Heart left ventricle (tissue), 16 donors: ENCODE data around the gene PLA2G2D. TPM values are rescaled to one million over a fixed set of nuclear protein-coding genes. Genes with fewer than 3 reads are reported as not detected.
"Not testable (repeated sequence)": the region's sequence is repeated elsewhere in the genome, so short reads cannot be mapped to it uniquely, and the experiment has no call there.

Experiments
- ATAC-seq, 4 donors: fragments of 200-7000 bp; cut with Tn5 transposase; one replicate each; pipeline ENCODE4 v1.9.1; 2020 to 2022; ENCODE audit warnings: moderate library complexity in 4 of 4, mild to moderate bottlenecking in 3 of 4, moderate number of reproducible peaks in 1 of 4
- DNase-seq, 5 donors: peaks; one replicate each; pipeline ENCODE4 v3.0.0-alpha.2; 2020
- H3K27ac ChIP-seq, 12 donors: fragments of 200-600 bp; sonication (generic) in 4 of 12; one replicate each; pipeline versions ENCODE4 v1.5.0 to v1.8.0; 2016 to 2022; ENCODE audit warnings: mild to moderate bottlenecking in 2 of 12
- H3K27me3 ChIP-seq, 9 donors: fragments of 200-600 bp; sonication (generic) in 2 of 9; one replicate each; pipeline versions ENCODE4 v1.5.1 to v1.8.0; 2016 to 2022; ENCODE audit warnings: mild to moderate bottlenecking in 3 of 9
- H3K36me3 ChIP-seq, 9 donors: fragments of 200-600 bp; sonication (generic) in 2 of 9; one replicate each; pipeline versions ENCODE4 v1.5.0 to v1.8.0; 2018 to 2022; ENCODE audit warnings: mild to moderate bottlenecking in 2 of 9
- H3K4me1 ChIP-seq, 12 donors: fragments of 200-600 bp; sonication (generic) in 4 of 12; one replicate each; pipeline versions ENCODE4 v1.5.0 to v1.8.0; 2016 to 2022; ENCODE audit warnings: mild to moderate bottlenecking in 3 of 12
- H3K4me3 ChIP-seq, 12 donors: fragments of 200-600 bp; sonication (generic) in 4 of 12; one replicate each; pipeline versions ENCODE4 v1.5.0 to v1.8.0; 2017 to 2022; ENCODE audit warnings: mild to moderate bottlenecking in 9 of 12, moderate library complexity in 4 of 12
- H3K9me3 ChIP-seq, 12 donors: fragments of 200-600 bp; sonication (generic) in 4 of 12; one replicate each; pipeline versions ENCODE4 v1.5.0 to v1.8.0; 2016 to 2022; ENCODE audit warnings: mild to moderate bottlenecking in 1 of 12
- CTCF ChIP-seq, 12 donors: fragments of 200-600 bp; sonication (generic) in 4 of 12; IDR thresholded peaks; one replicate each; pipeline versions ENCODE4 v1.5.0 to v1.8.0; 2018 to 2022; ENCODE audit warnings: antibody characterized with exemption in 12 of 12, mild to moderate bottlenecking in 5 of 12
- POLR2A ChIP-seq, 2 donors: fragments of 450-650 bp; IDR thresholded peaks; one replicate each; pipeline ENCODE4 v1.6.1; 2017; ENCODE audit warnings: antibody characterized with exemption in 2 of 2, mild to moderate bottlenecking in 2 of 2, moderate library complexity in 2 of 2
- WGBS, 4 donors: extraction: QIAGEN DNeasy Blood & Tissue Kit in 2 of 4; methylation state at CpG; one replicate each; pipeline versions ENCODE4 v1.1.5 to v1.1.7; 2013 to 2018; 5-methylcytosine and 5-hydroxymethylcytosine counted together
- intact Hi-C, 10 donors: fragments of 100-400 bp; cut with DNase I; formaldehyde crosslinking; loops; one replicate each; pipeline versions ENCODE4 v1.11.1 to v1.14.2; 2022
- polyA plus RNA-seq, 2 donors: library from polyadenylated mRNA; stranded (reverse); fragments of 200-250 nt; gene quantifications; one replicate each; pipeline ENCODE4 v1.2.3, GENCODE V29; 2013
- total RNA-seq, 9 donors: library from RNA; depleted of rRNA in 2 of 9; stranded (reverse); fragments of >200 nt in 2 of 9; fragmentation: NEBNext Ultra II Directional in 3 of 9; extraction: Animal tissue kit (Norgen Biotek cat#: 25700) in 3 of 9; gene quantifications; one replicate each; pipeline versions ENCODE4 v1.1.0 to v1.2.4, GENCODE V29; 2016 to 2023
- donor health status: ischemic (EF 13 %, LVEDD 7.1; RV severe dilation, severe dysfunction).
- donor health status: healthy with polysubstance abuse.
- donor health status: DM: no; HTN: yes; CAD: no.
- donor health status: DM: no; HTN: no; CAD: no.
- donor health status: ischemic (EF 25% LVEDD 6.9; RV normal size, moderate dysfunction).
- donor health status: ischemic (EF 25% LVEDD 5.7; RV mildly dilated, moderate dysfunction).
- donor health status: healthy.
- donor health status: DM: yes; HTN: yes; CAD: no.
- donor health status: ischemic (EF 35%, LVEDD 5.7; RV mildly dilated, moderate dysfunction).
- donor health status: nonischemic (EF 11% LVEDD 7.7; RV severe dilation, severe dysfunction).
- donor health status: DM: yes; HTN: yes; CAD: no.
- donor health status: PGD.
- donor health status: ischemic (EF 29% LVEDD 5.4; RV normal size, mild dysfunction).
- donor health status: nonischemic (EF 23%, LVEDD 6.1; RV moderate dilation, normal function).

The PLA2G2D gene
- total and polyA plus RNA-seq, 11 donors, result 0.85 to 5.4 TPM; not detected in 9

DNA sequence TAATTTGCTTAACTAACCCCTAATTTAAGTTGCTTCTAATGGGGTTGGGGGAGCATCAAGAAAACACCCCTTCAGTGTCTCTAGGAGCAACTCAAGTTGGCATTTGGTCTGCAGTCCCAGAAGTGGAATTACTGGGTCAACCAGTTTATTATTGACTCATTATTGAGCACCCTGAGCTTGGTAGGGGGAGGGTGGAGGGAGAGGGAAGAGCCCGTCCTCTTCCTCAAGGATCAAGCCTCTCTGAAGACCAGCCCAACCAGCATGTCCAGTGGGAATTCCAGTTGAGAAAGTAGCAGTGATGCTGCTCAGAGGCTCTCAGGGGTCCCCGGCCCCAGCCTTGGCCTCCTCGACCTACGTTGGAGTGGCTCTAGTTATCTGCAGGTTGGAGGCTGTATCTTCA, 17.7 kb upstream of the PLA2G2D start:
- Histone ChIP-seq H3K27ac (no peak overlapping the region), H3K36me3 (no peaks in the 10 kb centered on the region), H3K9me3 (no peaks in the 10 kb centered on the region), H3K27me3 (no peaks in the 10 kb centered on the region), H3K4me1 (no peaks in the 10 kb centered on the region), H3K4me3 (no peak overlapping the region)
- intact Hi-C loops, result no loop called here
- DNase-seq (no peak), ATAC-seq (no peak)
- no peak for TF ChIP-seq CTCF (IDR thresholded peaks at IDR 0.05)
- no peak for TF ChIP-seq POLR2A (IDR thresholded peaks at IDR 0.05)
- WGBS, 4 donors, result 89 to 100% (median 91%) methylated on average over 4 of the region's 4 CpGs

DNA sequence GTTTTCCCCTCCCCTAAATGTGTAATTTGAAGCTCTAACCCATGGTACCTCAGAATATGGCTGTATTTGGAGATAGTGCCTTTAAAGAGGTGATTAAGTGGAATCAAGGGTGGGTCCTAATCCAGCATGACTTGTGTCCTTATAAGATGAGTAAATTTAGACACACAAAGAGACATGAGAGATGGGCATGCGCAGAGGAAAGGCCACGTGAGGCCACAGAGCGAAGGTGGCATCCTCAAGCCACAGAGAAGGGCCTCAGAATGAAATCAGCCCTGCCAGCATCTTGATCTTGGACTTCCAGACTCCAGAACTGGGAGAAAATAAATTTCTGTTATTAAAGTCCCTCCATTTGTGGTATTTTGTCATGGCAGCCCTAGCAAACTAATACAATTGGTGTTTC, 16.9 kb upstream of the PLA2G2D start:
- DNase-seq (no peak), ATAC-seq (no peak)
- Histone ChIP-seq H3K4me3 (no peak overlapping the region), H3K27me3 (no peaks in the 10 kb centered on the region), H3K36me3 (no peaks in the 10 kb centered on the region), H3K27ac (no peak overlapping the region), H3K9me3 (no peaks in the 10 kb centered on the region), H3K4me1 (no peaks in the 10 kb centered on the region)
- TF ChIP-seq CTCF (IDR thresholded peaks at IDR 0.05) (no peak), POLR2A (IDR thresholded peaks at IDR 0.05) (no peak)
- 84 to 95% (median 90%) methylated on average over 3 of the region's 3 CpGs for WGBS, 4 donors
- intact Hi-C loops, result no loop called here

DNA sequence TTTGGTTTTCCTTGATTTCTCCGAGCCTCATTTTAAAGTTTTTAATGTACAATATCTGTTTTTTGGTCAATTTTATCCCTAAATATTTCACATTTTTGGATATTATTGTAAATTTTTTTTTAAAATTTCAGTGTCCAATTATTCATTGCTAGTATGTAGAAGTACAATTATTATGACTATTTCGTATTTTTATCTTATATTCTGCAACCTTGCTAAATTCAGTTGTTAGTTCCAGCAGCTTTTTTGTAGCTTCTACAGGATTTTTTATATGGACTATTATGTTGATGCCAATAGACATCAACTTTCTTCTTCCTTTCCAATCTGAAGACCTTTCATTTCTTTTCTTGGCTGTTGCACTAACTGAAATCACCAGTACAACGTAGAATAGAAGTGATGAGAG, 15.7 kb upstream of the PLA2G2D start:
- H3K4me1 ChIP-seq, result no peaks in the 10 kb centered on the region
- no peaks in the 10 kb centered on the region for H3K36me3 ChIP-seq
- peaks cover 0 to 4% (median 0%) of the 10 kb centered on the region in 12 donors for H3K9me3 ChIP-seq
- TF ChIP-seq CTCF (IDR thresholded peaks at IDR 0.05), result no peak
- no peak for TF ChIP-seq POLR2A (IDR thresholded peaks at IDR 0.05)
- no peaks in the 10 kb centered on the region for H3K27me3 ChIP-seq
- intact Hi-C loops, result no loop called here
- WGBS, 4 donors, result 84 to 90% (median 88%) methylated on average over 3 of the region's 3 CpGs
- ATAC-seq (no peak), DNase-seq (no peak)
- H3K27ac ChIP-seq, result no peak overlapping the region
- no peak overlapping the region for H3K4me3 ChIP-seq

DNA sequence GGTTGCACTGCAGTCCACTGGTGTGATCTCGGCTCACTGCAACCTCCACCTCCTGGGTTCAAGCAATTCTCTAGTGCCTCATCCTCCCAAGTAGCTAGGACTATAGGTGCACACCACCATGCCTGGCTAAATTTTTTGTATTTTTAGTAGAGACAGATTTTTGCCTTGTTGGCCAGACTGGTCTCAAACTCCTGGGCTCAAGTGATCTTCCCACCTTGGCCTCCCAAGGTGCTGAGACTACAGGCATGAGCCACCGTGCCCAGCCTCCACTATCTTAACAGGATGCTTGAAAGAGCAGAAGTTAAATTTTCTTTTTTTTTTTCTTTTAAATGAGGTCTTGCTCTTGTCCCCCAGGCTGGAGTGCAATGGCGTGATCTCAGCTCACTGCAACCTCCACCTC, 11.2 kb upstream of the PLA2G2D start:
- intact Hi-C loops, result not testable (repeated sequence)
- 83 to 93% (median 90%) methylated on average over 3 of the region's 3 CpGs for WGBS, 4 donors

GRCh38 chr1:20126806-20127440, 7.6 kb upstream of the PLA2G2D start:
- Histone ChIP-seq H3K27ac (no peak overlapping the region), H3K36me3 (no peaks in the 10 kb centered on the region), H3K4me3 (no peak overlapping the region), H3K27me3 (peaks cover 0 to 4% (median 0%) of the 10 kb centered on the region in 9 donors), H3K4me1 (peaks cover 0 to 14% (median 0%) of the 10 kb centered on the region in 12 donors), H3K9me3 (peaks cover 0 to 10% (median 0%) of the 10 kb centered on the region in 12 donors)
- intact Hi-C loops, result loop anchor here in 1 of 10 donors (10.0 kb wide), 1 partner anchor 1912 kb away; no protein-coding TSS in a partner anchor
- ATAC-seq, result no peak
- 90 to 98% (median 93%) methylated on average over 10 of the region's 10 CpGs for WGBS, 4 donors
- TF ChIP-seq CTCF (IDR thresholded peaks at IDR 0.05), result no peak
- DNase-seq, result no peak

More for the DNA sequence above, 11.2 kb upstream of the PLA2G2D start:
- not testable (repeated sequence) for H3K4me3 ChIP-seq, ATAC-seq, H3K4me1 ChIP-seq, DNase-seq, H3K27me3 ChIP-seq, H3K36me3 ChIP-seq, H3K27ac ChIP-seq
- H3K9me3 ChIP-seq, result peaks cover 0 to 10% (median 0%) of the 10 kb centered on the region in 12 donors
